Breast epithelium (tissue), 3 donors: ENCODE results near the gene SH3TC1.

Experiments used
- POLR2A ChIP-seq: fragments of 450-650 bp; IDR thresholded peaks from one replicate; pipeline ENCODE4 v1.6.1; 2016; ENCODE audit warnings: antibody characterized with exemption, mild to moderate bottlenecking, moderate library complexity
- TF ChIP-seq, protein P1 (sequence below), 3 donors: fragments of 450-650 bp; IDR thresholded peaks; one replicate each; pipeline ENCODE4 v1.5.1; 2016 to 2017; ENCODE audit warnings: antibody characterized with exemption in 3 of 3, mild to moderate bottlenecking in 3 of 3, moderate library complexity in 3 of 3

DNA sequence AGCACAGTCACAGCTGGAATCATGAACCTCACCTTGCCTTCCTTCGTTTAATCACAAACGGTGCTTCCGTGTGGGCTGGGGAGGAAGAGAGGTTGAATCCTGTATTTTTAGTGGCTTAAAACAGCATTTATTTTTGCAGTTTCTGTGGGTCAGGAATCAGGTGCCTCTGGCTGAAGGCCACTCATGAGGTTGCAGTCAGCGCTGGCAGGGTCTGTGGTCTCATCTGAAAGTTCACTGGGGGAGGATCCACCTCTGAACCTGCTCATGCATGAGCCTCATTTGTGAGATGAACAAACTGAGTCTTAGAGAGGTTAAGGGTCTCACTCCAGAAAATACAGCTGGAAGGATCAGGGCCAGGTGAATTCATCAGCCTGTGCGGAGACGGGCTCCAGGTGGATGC lies 23.4 kb upstream of the SH3TC1 start:
- TF ChIP-seq, protein P1, sequence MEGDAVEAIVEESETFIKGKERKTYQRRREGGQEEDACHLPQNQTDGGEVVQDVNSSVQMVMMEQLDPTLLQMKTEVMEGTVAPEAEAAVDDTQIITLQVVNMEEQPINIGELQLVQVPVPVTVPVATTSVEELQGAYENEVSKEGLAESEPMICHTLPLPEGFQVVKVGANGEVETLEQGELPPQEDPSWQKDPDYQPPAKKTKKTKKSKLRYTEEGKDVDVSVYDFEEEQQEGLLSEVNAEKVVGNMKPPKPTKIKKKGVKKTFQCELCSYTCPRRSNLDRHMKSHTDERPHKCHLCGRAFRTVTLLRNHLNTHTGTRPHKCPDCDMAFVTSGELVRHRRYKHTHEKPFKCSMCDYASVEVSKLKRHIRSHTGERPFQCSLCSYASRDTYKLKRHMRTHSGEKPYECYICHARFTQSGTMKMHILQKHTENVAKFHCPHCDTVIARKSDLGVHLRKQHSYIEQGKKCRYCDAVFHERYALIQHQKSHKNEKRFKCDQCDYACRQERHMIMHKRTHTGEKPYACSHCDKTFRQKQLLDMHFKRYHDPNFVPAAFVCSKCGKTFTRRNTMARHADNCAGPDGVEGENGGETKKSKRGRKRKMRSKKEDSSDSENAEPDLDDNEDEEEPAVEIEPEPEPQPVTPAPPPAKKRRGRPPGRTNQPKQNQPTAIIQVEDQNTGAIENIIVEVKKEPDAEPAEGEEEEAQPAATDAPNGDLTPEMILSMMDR (IDR thresholded peaks at IDR 0.05) = no peak
- TF ChIP-seq POLR2A = no peak
